ENCODE measurements around the gene GCM1.

GCM1 gene

GRCh38 chr6:53101006-53101405, 47.6 kb downstream of the GCM1 start:
- no peak for DNase-seq

DNA sequence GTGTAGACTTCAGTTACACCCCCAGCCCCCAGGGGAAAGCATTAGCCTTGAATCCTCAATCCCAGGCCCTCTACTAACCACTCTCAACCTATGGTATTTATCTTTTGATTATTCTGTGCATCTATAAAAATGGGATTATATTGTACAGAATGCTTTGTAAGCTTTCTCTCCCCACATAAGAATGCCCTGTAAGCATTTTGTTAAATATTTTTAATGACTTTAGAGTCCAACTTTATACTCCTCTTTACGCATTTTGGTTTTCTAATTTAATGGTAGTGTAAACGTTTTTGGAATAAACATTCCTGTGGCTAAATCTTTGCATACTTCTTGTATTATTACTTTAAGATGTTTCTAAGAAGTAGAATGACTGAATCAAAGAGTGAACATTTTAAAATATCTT, 48.1 kb downstream of the GCM1 start:
- DNase-seq = no peak

GRCh38 chr6:53095716-53096115, 52.9 kb downstream of the GCM1 start:
- no peak for DNase-seq

DNA sequence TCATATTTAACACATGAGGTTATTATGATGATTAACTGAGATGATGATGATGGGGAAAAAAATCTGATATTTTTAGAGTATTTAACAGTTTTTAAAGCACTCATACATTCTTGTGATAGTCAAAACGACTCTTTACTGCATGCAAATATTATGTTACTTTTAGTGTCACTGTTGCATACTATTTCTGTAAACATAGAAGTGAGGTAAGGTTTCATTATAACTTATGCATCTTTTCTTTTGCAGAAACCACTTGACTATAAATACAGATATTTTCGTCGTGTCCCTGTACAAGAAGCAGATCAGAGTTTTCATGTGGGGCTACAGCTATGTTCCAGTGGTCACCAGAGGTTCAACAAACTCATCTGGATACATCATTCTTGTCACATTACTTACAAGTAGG, 53.4 kb downstream of the GCM1 start:
- no peak for DNase-seq

GRCh38 chr6:53090576-53090975, 58.1 kb downstream of the GCM1 start:
- no peak for DNase-seq

- no peak for DNase-seq
These were observed 58.7 kb downstream of the GCM1 start for GRCh38 chr6:53089948-53090347.

- no peak for DNase-seq
These were observed 62.3 kb downstream of the GCM1 start for GRCh38 chr6:53086302-53086701.

DNA sequence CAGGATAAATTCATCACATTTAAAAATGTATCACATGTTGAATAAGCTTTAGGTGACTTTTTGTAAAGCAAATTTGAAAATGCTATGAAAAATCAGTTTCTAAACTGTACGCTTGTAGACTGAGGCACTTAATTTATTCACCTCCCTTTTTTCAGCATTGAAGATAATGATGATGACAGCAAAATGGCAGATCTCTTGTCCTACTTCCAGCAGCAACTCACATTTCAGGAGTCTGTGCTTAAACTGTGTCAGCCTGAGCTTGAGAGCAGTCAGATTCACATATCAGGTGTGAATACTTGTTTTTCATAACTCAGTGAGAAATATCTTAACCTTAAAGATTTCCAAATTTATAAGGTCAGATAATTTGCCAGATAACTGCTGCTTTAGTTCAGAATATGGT, 67.8 kb downstream of the GCM1 start:
- DNase-seq = no peak

Measured in NCI-H446 treated with DMSO at 0.1 percent for 48 hours (cell line).